ENCODE results near the gene CDK3. TPM values are rescaled to one million over a fixed set of nuclear protein-coding genes. Genes with fewer than 3 reads are reported as not detected.
A peak's percentile ranks its signal among the peaks of the same experiment; 100 is the strongest.

CDK3 gene
- total and polyA plus RNA-seq, 9 of the 15 experiments (the other 6 are each of a cell fraction or from before 2014, with no cell fraction given) = 0.55 to 8.2 (median 4.7) TPM

DNA sequence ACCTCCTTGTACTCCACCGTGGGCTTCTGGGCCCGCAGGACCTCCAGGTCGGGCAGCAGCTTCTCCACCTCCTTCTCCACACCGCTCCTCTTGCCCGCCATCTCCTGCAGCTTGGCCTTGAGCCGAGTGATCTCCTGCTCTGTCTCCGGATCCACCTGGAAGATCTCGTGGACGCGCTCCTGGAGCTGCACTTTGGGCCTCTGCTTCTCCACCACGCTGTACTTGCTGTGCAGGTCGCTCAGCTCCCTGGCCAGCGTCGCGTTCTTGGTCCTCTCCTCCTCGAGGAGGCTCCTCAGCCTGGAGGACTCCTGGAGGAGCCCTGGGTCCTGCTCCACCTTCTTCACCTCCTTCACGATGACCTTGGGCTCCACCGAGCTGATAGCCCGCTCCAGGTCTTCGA lies 8.8 kb downstream of the CDK3 start (continued):
- TF ChIP-seq, protein P1, sequence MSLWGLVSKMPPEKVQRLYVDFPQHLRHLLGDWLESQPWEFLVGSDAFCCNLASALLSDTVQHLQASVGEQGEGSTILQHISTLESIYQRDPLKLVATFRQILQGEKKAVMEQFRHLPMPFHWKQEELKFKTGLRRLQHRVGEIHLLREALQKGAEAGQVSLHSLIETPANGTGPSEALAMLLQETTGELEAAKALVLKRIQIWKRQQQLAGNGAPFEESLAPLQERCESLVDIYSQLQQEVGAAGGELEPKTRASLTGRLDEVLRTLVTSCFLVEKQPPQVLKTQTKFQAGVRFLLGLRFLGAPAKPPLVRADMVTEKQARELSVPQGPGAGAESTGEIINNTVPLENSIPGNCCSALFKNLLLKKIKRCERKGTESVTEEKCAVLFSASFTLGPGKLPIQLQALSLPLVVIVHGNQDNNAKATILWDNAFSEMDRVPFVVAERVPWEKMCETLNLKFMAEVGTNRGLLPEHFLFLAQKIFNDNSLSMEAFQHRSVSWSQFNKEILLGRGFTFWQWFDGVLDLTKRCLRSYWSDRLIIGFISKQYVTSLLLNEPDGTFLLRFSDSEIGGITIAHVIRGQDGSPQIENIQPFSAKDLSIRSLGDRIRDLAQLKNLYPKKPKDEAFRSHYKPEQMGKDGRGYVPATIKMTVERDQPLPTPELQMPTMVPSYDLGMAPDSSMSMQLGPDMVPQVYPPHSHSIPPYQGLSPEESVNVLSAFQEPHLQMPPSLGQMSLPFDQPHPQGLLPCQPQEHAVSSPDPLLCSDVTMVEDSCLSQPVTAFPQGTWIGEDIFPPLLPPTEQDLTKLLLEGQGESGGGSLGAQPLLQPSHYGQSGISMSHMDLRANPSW (CRISPR knock-in tag; IDR thresholded peaks at IDR 0.05) = no peak
- no peak for TF ChIP-seq FOXA3 (CRISPR knock-in tag; conservative IDR thresholded peaks at IDR 0.05 in 1 of 2, IDR thresholded peaks at IDR 0.05 in 1 of 2)

DNA sequence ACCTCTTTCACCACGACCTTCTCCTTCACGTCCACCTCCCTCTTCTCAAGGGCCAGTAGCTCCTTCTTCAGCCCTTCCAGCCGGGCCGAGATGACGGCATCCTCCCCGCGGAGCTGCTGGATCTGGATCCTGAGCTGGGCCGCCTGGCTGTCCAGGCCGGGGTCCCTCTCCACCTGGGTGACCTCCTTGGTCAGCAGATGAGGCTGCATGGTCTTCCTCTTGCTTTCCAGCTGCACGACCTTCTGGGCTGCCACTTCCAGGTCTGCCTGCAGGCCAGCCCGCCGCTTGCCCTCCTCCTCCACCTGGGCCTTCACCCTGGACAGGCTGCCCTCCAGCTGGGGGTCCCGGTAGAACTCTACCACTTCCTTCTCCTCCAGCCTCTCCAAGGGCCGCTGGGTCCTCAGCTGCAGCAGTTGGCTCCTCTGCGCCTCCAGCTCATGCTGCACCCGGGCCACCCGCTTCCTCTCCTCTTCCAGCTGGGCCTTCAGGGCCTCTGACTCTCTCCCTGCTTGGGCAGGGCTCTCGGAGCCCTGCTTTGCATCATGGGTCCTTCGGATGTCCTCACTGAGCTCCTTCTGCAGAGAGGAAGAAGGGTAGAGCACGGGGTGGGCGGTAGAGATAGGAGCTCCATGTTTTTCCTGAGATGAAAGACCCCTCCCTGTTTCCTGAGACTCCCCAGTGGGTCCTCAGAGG lies 9.5 kb downstream of the CDK3 start:
- BruUV-seq (replicated peaks) = no TSS peak
- Histone ChIP-seq H2AFZ (ENCODE audit: low read depth, low read length) (no peak overlapping the region), H3K36me3 (ENCODE audit: control insufficient read depth, insufficient read depth, low read length) (peaks cover 4% of the 10 kb centered on the region; the same call in 2 of the 3 replicates), H3K9me3 (replicated peaks; ENCODE audit: control insufficient read depth, insufficient read depth, low read depth, low read length) (no peaks in the 10 kb centered on the region), H3K4me1 (replicated peaks in 1 of 2; ENCODE audit: control insufficient read depth in 2 of 2, insufficient read depth in 2 of 2, low read length in 2 of 2) (peaks cover 0 to 51% of the 10 kb centered on the region in 2 experiments; a peak in 3 of 5 replicates), H4K20me1 (replicated peaks; ENCODE audit: control insufficient read depth, insufficient read depth, low read length) (0 out of 2 replicates have a peak, but pooled peaks cover 5% of the 10 kb centered on the region), H3K79me2 (ENCODE audit: control insufficient read depth, insufficient read depth, low read length) (no peaks in the 10 kb centered on the region), H3K4me3 (no peak overlapping the region), H3K4me2 (ENCODE audit: insufficient read depth, low read length) (no peak overlapping the region), H3K27ac (ENCODE audit: extremely low read depth, low read depth, low read length) (no peak overlapping the region), H3K9ac (ENCODE audit: insufficient read depth in 1 of 2, low read depth in 2 of 2, low read length in 2 of 2) (peak overlapping the region in 1 of 2 experiments; percentile 20; a peak in 1 of 4 replicates), H3K9me1 (ENCODE audit: control insufficient read depth, insufficient read depth, low read length) (no peaks in the 10 kb centered on the region), H3K27me3 (ENCODE audit: control insufficient read depth in 2 of 2, insufficient read depth in 2 of 2, low read length in 2 of 2) (peaks cover 40 to 60% of the 10 kb centered on the region in 2 experiments)
- FAIRE-seq = no peak
- in situ Hi-C loops (cut with MboI) = loop anchor here (5.0 to 10.0 kb wide), 3 partner anchors 103 to 282 kb away; a partner anchor contains a TSS
- WGBS (ENCODE audit: insufficient coverage, low coverage, missing lambda C conversion rate) = 3% methylated on average over 17 of the region's 21 CpGs
- POLR2A ChIA-PET = interaction anchor here (0.6 to 2.0 kb wide), 10 partner anchors 10 to 234 kb away, joined by 3 to 9 read pairs (median 4); partner anchors contain the start of genes CDK3 and FBF1
- CTCF ChIA-PET (ENCODE audit: low intra/inter-chr PET ratio) = no interaction called here
- DNase-seq (ENCODE audit: extremely low read depth in 1 of 4, low spot score in 3 of 4) = no peak
- intact Hi-C loops (cut with micrococcal nuclease) = loop anchor here (5.0 to 10.0 kb wide), 3 partner anchors 112 to 287 kb away; no protein-coding TSS in a partner anchor
- no peak for ATAC-seq
- TF ChIP-seq MCM7 (IDR thresholded peaks at IDR 0.05) = 0 out of 4 replicates have a peak, but pooled peaks of 1 of the 2 experiments have one; percentile 28
- TF ChIP-seq, protein P2, sequence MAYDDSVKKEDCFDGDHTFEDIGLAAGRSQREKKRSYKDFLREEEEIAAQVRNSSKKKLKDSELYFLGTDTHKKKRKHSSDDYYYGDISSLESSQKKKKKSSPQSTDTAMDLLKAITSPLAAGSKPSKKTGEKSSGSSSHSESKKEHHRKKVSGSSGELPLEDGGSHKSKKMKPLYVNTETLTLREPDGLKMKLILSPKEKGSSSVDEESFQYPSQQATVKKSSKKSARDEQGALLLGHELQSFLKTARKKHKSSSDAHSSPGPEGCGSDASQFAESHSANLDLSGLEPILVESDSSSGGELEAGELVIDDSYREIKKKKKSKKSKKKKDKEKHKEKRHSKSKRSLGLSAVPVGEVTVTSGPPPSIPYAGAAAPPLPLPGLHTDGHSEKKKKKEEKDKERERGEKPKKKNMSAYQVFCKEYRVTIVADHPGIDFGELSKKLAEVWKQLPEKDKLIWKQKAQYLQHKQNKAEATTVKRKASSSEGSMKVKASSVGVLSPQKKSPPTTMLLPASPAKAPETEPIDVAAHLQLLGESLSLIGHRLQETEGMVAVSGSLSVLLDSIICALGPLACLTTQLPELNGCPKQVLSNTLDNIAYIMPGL (CRISPR knock-in tag; IDR thresholded peaks at IDR 0.05) = no peak

Data from K562 (cell line).